H7 (cell line): ENCODE data around the gene PTPRN2. TPM values are rescaled to one million over a fixed set of nuclear protein-coding genes. Genes with fewer than 3 reads are reported as not detected.
"Not testable (repeated sequence)": the region's sequence is repeated elsewhere in the genome, so short reads cannot be mapped to it uniquely, and the experiment has no call there.

Source experiments
- DNase-seq: peaks from one replicate; pipeline ENCODE4 v3.0.0; 2012
- H3K27me3 ChIP-seq: 2 replicates; pipeline ENCODE4 v1.6.0; 2011; ENCODE audit warnings: mild to moderate bottlenecking, low read length; ENCODE audit not compliant: control insufficient read depth, insufficient read depth
- H3K36me3 ChIP-seq: replicated peaks from 2 replicates; pipeline ENCODE4 v1.5.1; 2011; ENCODE audit warnings: low read length; ENCODE audit not compliant: control insufficient read depth, insufficient read depth
- H3K4me3 ChIP-seq: 2 replicates; pipeline ENCODE4 v1.5.1; 2011; ENCODE audit warnings: low read depth, mild to moderate bottlenecking, control low read depth, low read length, moderate library complexity; ENCODE audit not compliant: insufficient read depth
- total RNA-seq: library from RNA; depleted of rRNA; stranded (reverse); fragments of >200 nt; shearing (Covaris generic); gene quantifications from 2 replicates; pipeline ENCODE4 v1.2.3, GENCODE V29; 2014

Gene PTPRN2
- total RNA-seq, 1 experiment from 2014 or later: 0.80 TPM

DNA sequence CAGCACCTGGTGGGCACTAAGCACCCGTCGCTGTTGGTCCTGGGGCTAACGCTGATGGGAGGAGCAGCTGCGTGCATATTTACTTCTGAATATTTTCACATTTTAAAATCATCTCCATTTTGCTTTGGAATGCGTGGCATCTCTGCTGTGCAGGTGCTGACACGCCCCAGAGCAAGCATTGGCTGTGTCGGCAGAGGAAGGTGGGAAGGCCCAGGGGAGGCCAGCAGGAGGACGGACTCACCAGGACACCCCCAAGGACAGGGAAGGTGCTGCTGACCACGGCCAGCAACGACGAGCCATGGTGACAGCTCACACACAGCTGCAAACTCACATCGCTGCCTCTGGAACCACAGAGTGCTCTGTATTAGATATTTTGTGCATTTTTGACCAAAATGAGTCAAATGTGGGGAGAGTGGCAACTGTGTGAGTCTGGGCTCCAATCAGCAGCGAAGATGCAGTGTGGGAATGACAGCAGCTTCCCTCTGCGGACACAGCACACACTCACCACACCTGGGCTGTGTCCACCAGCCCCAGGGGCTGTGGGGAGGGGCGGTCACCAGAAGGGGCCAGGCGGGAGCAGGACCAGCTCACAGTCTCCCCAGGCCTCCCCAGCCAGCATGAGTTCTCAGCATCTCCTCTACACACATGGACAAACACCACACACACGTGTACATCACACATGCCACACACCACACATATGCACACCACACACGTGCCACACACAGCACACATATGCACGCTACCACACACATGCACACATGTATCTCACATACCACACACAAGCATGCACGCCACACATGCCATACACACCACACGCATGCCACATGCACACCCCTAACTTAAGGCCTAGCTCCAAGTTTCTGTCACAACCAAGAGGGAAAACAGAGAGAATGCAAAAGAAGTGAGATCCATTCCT lies 58.2 kb downstream of the PTPRN2 start:
- Histone ChIP-seq H3K36me3 (no peaks in the 10 kb centered on the region), H3K4me3 (no peak overlapping the region), H3K27me3 (no peaks in the 10 kb centered on the region)
- peak; percentile 53 for DNase-seq

DNA sequence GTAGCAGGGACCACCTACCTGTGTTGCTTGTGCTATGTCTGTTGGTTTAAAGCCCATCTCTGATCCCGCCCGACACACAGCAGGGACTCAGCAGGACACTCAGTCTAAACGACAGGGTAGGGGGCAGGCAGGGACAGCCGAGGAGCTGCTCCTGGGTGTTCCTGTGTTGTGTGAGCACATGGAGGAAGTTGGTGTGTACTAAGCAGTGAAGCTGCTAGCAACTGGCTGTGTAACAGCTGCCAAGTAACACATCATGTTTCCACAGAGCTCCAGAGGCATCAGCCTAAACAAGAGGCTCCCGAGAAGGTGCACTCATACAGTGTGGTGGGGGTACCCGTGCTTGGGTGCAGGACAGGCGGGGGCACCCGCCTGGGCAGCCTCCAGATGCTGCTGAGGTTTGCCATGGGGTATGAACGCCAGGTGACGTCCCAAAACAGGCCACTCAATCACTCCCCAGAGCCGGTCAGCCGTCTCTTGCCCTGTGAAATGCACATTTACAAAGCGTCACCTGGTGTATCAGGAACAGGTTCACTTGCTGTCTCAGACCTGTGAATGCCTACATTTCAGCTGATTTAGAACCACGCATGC lies 59.6 kb downstream of the PTPRN2 start:
- Histone ChIP-seq H3K27me3 (no peaks in the 10 kb centered on the region), H3K36me3 (no peaks in the 10 kb centered on the region), H3K4me3 (no peak overlapping the region)
- DNase-seq: no peak

DNA sequence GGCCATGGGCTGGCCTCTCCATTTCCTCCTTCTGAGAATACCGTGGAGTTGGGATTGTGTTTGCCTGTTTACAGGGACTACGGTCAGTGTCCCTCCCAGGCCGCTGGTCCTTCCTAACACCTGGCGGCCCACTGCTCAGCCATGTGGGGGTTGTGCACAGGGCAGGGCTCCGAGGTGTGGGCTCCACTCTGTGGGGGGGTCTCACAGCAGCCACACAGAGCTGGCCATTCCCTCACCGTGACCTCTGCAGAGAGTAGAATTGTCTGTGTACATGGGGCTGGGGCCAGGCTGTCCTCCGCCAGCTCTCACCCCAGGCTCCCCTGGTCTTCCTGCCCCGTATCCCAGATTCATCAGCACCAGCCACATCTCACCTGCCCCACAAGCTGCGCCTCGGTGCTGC lies 60.1 kb downstream of the PTPRN2 start:
- DNase-seq: peak; percentile 46
- no peaks in the 10 kb centered on the region for H3K36me3 ChIP-seq
- H3K4me3 ChIP-seq: no peak overlapping the region
- H3K27me3 ChIP-seq: no peaks in the 10 kb centered on the region

DNA sequence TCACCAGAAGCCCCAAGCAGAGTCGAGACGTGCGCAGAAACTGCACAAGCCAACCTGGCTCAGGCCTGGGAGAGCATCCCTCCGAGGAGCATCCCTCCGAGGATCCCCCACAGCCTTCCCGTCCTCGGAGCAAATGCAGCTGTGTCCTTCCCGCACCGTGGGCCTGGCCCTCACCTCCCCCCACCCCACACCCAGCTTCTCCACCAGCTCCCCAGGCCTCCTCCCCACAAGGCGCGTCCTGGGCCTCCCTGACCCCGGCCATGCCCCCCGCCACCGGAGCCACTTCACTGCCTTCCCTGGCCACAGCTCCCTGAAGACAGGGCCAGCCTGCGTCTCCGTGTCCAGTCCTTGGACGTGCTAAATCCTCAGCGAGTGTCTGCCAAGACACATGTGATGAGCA lies 60.6 kb downstream of the PTPRN2 start:
- Histone ChIP-seq H3K36me3 (no peaks in the 10 kb centered on the region), H3K4me3 (no peak overlapping the region), H3K27me3 (no peaks in the 10 kb centered on the region)
- peak; percentile 42 for DNase-seq

DNA sequence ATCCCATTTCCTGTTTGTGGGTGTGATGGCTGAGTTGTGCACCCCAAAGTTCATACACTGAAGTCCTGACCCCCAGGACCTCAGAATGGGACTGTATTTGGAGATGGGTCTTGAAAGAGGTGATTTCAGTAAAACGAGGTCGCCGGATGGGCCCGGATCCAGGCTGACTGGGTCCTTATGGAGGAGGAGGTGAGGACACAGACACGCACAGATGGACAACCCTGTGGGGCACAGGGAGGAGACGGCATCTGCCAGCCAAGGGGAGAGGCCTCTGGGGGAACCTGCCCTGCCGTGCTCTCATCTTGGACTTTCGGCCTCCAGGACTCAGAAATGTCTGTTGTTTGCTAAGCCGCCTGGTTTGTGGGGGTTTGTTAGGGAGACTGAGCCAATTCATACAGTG lies 61.1 kb downstream of the PTPRN2 start:
- DNase-seq: no peak
- no peaks in the 10 kb centered on the region for H3K27me3 ChIP-seq
- H3K36me3 ChIP-seq: no peaks in the 10 kb centered on the region
- no peak overlapping the region for H3K4me3 ChIP-seq

DNA sequence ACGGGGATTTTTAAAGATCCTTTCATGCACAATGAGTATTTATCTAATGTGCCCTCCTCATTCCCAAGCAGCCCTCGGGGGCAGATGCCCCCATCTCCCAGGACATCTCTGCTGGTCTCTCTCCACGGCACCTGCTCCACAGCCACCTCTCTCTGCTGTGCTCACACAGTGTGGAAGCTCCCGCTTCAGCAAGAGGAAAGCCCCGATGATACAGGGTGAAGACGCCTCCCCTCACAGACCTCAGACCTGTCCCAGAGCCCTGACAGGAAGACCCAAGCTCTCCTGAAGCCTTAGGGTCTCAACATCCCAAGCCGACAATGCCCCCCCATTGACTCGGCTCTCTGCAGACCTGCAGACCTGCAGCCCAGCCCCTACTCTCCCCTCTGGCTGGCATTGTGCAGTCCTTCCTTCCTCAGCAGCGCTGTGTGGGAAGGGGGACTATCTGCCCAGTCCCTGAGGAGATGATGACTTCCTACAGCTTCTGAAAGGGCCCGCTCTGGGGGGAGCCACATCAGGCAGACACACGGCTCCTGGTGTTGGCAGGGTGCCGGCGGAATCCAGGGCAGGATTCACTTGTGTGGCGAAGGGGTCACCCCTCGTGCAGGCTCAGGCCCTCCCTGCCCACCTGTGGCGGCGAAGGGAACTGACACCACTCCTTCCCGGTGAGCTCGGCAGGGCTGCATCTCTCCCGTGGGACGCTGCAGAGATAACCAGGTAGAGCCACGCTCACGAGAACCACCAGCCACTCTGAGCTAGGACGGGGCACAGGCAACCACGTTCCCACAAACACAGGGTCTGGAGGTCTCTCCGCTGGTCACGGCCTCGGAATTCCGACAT lies 61.8 kb downstream of the PTPRN2 start:
- peak; percentile 82 for DNase-seq
- no peaks in the 10 kb centered on the region for H3K36me3 ChIP-seq
- H3K27me3 ChIP-seq: no peaks in the 10 kb centered on the region
- no peak overlapping the region for H3K4me3 ChIP-seq

DNA sequence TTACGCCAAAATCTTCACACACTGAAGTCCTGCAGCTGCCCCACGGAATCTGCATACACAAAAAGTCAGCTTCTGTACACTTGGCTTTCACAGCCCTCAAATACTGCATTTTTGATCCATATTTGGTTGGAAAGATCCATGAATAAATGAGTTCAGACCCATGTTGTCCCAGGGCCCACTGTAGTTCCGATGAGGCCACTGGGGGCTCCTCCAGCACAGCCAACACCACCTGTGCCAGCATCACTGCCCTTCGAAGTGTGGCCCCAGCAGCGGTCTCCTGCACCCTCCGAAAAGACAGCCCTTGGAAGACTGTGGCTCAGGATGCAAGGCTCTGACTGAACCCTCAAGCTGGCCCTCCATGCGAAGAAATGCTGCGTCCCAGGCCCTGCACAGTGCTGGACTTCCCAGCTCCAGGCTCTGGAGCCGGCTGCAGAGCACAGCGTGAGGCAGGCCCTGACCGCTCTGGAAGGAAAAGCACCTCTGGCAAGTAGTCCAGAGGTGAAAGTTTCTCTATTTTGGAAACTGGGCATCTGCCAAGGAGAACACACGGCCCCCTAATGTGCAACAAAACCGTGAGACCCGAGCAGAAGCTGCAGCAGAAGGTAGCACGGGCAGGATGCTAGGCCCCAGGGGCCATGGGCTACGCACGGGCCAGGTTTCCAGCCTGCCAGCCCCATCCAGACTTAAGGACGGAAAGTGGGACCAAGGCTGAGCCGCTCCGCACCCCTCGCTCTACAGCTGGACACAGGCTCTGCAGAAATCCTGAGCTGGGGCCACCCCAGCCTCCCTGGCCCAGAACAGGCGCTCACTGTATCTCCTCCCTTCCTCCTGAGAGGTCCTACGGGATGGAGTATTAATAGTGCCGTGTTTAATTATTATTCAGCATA lies 62.6 kb downstream of the PTPRN2 start:
- Histone ChIP-seq H3K27me3 (no peaks in the 10 kb centered on the region), H3K4me3 (no peak overlapping the region), H3K36me3 (no peaks in the 10 kb centered on the region)
- DNase-seq: peak; percentile 58

DNA sequence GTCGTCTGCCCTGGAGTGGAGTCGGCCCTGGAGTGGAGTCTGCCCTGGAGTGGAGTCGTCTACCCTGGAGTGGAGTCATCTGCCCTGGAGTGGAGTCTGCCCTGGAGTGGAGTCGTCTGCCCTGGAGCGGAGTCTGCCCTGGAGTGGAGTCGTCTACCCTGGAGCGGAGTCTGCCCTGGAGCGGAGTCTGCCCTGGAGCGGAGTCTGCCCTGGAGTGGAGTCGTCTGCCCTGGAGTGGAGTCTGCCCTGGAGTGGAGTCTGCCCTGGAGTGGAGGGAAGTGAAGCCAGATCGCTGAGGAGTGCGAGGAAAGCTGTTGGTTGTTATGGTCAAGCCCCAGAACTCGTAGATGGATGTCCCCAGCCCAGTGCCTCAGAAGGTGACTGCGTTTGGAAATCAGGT lies 63.3 kb downstream of the PTPRN2 start:
- H3K4me3 ChIP-seq, H3K27me3 ChIP-seq, H3K36me3 ChIP-seq: not testable (repeated sequence)
- peak; percentile 59 for DNase-seq

DNA sequence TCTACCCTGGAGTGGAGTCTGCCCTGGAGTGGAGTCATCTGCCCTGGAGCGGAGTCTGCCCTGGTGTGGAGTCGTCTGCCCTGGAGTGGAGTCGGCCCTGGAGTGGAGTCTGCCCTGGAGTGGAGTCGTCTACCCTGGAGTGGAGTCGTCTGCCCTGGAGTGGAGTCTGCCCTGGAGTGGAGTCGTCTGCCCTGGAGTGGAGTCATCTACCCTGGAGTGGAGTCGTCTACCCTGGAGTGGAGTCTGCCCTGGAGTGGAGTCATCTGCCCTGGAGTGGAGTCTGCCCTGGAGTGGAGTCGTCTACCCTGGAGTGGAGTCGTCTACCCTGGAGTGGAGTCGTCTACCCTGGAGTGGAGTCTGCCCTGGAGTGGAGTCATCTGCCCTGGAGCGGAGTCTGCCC lies 63.7 kb downstream of the PTPRN2 start:
- DNase-seq, H3K36me3 ChIP-seq, H3K27me3 ChIP-seq, H3K4me3 ChIP-seq: not testable (repeated sequence)

DNA sequence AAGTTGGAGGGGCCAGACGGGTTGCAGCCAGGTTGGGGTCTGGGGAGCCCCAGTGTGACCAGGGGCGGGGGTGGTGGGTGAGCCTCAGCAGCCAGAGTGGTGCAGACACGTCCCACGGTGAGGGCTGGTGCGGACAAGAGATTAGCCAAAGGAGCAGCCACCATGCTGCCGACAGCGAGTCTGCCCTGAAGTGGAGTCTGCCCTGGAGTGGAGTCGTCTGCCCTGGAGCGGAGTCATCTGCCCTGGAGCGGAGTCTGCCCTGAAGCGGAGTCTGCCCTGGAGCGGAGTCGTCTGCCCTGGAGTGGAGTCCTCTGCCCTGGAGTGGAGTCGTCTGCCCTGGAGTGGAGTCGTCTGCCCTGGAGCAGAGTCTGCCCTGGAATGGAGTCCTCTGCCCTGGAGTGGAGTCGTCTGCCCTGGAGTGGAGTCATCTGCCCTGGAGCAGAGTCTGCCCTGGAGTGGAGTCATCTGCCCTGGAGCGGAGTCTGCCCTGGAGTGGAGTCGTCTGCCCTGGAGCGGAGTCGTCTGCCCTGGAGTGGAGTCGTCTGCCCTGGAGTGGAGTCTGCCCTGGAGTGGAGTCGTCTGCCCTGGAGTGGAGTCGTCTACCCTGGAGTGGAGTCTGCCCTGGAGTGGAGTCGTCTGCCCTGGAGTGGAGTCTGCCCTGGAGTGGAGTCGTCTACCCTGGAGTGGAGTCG lies 64.3 kb downstream of the PTPRN2 start:
- H3K4me3 ChIP-seq, H3K27me3 ChIP-seq, H3K36me3 ChIP-seq: not testable (repeated sequence)
- DNase-seq: peak; percentile 43

DNA sequence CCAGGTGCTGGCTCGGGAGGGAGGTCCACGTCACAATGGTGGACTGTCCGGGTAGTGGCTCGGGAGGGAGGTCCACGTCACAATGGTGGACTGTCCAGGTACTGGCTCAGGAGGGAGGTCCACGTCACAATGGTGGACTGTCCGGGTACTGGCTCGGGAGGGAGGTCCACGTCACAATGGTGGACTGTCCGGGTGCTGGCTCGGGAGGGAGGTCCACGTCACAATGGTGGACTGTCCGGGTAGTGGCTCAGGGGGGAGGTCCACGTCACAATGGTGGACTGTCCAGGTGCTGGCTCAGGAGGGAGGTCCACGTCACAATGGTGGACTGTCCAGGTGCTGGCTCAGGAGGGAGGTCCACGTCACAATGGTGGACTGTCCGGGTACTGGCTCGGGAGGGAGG lies 65.8 kb downstream of the PTPRN2 start:
- not testable (repeated sequence) for DNase-seq, H3K36me3 ChIP-seq, H3K4me3 ChIP-seq

DNA sequence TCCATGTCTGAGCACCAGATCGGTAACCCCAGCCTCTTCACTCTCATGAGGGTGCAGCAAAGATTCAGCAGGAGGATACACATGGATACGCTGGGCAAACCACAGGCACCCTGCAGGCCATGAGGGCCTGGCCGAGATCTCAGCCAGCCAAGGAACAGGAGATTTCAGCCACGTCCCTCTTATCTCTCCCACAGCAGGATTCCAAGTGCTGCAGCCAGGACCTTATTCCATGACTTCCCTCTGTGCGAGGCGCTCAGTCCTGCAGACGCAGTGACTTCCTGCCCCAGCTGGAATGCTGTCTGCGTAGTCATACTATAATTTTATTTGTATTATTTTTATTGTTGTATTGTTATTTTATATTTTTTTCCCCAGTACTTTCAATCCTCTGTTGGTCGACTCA lies 66.8 kb downstream of the PTPRN2 start:
- no peak overlapping the region for H3K4me3 ChIP-seq
- no peak for DNase-seq
- H3K36me3 ChIP-seq: no peaks in the 10 kb centered on the region
- no peaks in the 10 kb centered on the region for H3K27me3 ChIP-seq

More for the DNA sequence above, 65.8 kb downstream of the PTPRN2 start:
- H3K27me3 ChIP-seq: not testable (repeated sequence)

DNA sequence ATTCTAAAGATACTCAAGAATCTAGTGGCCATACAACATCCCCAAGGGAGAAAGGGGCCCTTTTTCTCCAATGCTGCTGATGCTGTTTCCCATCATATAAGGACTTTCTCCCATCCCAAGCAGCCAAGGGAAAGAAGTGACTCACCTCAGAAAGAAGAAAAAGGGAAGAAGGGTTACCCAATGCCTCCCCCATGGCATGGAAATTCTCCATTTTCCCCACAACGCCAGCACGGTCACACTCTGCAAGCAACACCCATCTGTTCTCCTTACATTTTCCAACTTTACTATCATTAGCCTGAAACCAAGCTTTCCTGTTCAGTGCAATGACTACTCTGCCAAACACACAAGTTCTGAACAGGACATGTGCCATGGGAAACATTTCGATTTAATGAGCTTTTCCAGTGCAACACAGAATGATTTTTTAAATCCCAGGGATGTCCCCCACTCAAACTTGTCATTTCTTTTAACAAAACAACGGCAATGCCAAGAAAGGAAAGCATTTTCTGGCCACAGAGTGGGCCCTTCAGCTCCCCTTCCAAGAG lies 67.9 kb downstream of the PTPRN2 start:
- H3K27me3 ChIP-seq: no peaks in the 10 kb centered on the region
- no peaks in the 10 kb centered on the region for H3K36me3 ChIP-seq
- DNase-seq: no peak
- no peak overlapping the region for H3K4me3 ChIP-seq
